Cardiac muscle cell (in vitro differentiated cells and primary cell): ENCODE results near the gene PHKG1. TPM values are rescaled to one million over a fixed set of nuclear protein-coding genes. Genes with fewer than 3 reads are reported as not detected.
"Not testable (repeated sequence)": the region's sequence is repeated elsewhere in the genome, so short reads cannot be mapped to it uniquely, and the experiment has no call there.

ENCODE experiments used
- DNase-seq, 2 donors: peaks; one replicate each; pipeline versions ENCODE4 v3.0.0 to v3.0.0-alpha.2; 2010 to 2017; ENCODE audit warnings: low read depth in 1 of 2, low spot score in 1 of 2
- H3K27ac ChIP-seq: fragments of 200-600 bp; sonication (generic); 2 replicates; pipeline ENCODE4 v1.5.1; 2016
- H3K27me3 ChIP-seq: fragments of 200-600 bp; sonication (generic); 2 replicates; pipeline ENCODE4 v1.6.0; 2016; ENCODE audit warnings: control low read depth
- H3K36me3 ChIP-seq: fragments of 200-600 bp; sonication (generic); 2 replicates; pipeline ENCODE4 v1.5.1; 2016; ENCODE audit warnings: control low read depth
- H3K4me1 ChIP-seq: fragments of 200-600 bp; sonication (generic); 2 replicates; pipeline ENCODE4 v1.8.1; 2017; ENCODE audit warnings: low read depth, mild to moderate bottlenecking, mixed run types
- H3K4me3 ChIP-seq: fragments of 200-600 bp; sonication (generic); 2 replicates; pipeline ENCODE4 v1.5.1; 2016; ENCODE audit warnings: mild to moderate bottlenecking
- H3K9me3 ChIP-seq: fragments of 200-600 bp; sonication (generic); 2 replicates; pipeline ENCODE4 v1.5.1; 2017; ENCODE audit warnings: low read depth, mild to moderate bottlenecking, control low read depth
- CTCF ChIP-seq: IDR thresholded peaks from 2 replicates; pipeline ENCODE4 v1.5.1; 2012; ENCODE audit warnings: low read depth, mild to moderate bottlenecking, low read length
- polyA plus RNA-seq: library from polyadenylated mRNA; unstranded; fragments of >200 nt; fragmentation: Nextera tagmentation; extraction: Ambion mirVana; gene quantifications from 2 replicates; pipeline ENCODE4 v1.2.1, GENCODE V29; 2016
- total RNA-seq: library from RNA; depleted of rRNA; stranded (reverse); fragments of >200 nt; gene quantifications from 2 replicates; pipeline ENCODE4 v1.2.3, GENCODE V29; 2016

The PHKG1 gene
- total and polyA plus RNA-seq, 2 experiments from 2014 or later = 0.21 to 0.44 TPM

GRCh38 chr7:56115852-56116538, 23.2 kb upstream of the PHKG1 start, which contains the start of gene NUPR2:
Gene NUPR2, minus strand, starts transcription at chr7:56116417. Its CDS starts 103 bp downstream, at chr7:56116314.
- no peak for TF ChIP-seq CTCF
- H3K9me3 ChIP-seq = peaks cover 3% of the 10 kb centered on the region

GRCh38 chr7:56112244-56112643, 19.5 kb upstream of the PHKG1 start:
- not testable (repeated sequence) for DNase-seq, H3K9me3 ChIP-seq

More at GRCh38 chr7:56115852-56116538, 23.2 kb upstream of the PHKG1 start, which contains the start of gene NUPR2:
- Histone ChIP-seq H3K4me3 (no peak within 1 kb of the TSS), H3K27me3 (no peaks in the 10 kb centered on the region), H3K4me1 (no peaks in the 10 kb centered on the region), H3K36me3 (no peaks in the 10 kb centered on the region), H3K27ac (no peak within 1 kb of the TSS)
- no peak for DNase-seq

GRCh38 chr7:56110611-56111010, 17.9 kb upstream of the PHKG1 start:
- no peak overlapping the region for H3K4me3 ChIP-seq
- no peak overlapping the region for H3K27ac ChIP-seq
- TF ChIP-seq CTCF = no peak
- H3K9me3 ChIP-seq = no peaks in the 10 kb centered on the region
- no peaks in the 10 kb centered on the region for H3K4me1 ChIP-seq
- H3K36me3 ChIP-seq = no peaks in the 10 kb centered on the region
- no peak for DNase-seq
- no peaks in the 10 kb centered on the region for H3K27me3 ChIP-seq

More at GRCh38 chr7:56112244-56112643, 19.5 kb upstream of the PHKG1 start:
- not testable (repeated sequence) for H3K27me3 ChIP-seq, H3K36me3 ChIP-seq, H3K27ac ChIP-seq, H3K4me1 ChIP-seq, H3K4me3 ChIP-seq

- Histone ChIP-seq H3K4me3 (no peak overlapping the region), H3K36me3 (peaks cover 10% of the 10 kb centered on the region), H3K27me3 (no peaks in the 10 kb centered on the region), H3K9me3 (no peaks in the 10 kb centered on the region), H3K4me1 (no peaks in the 10 kb centered on the region), H3K27ac (no peak overlapping the region)
- no peak for DNase-seq
- no peak for TF ChIP-seq CTCF
These were observed 15.2 kb upstream of the PHKG1 start for GRCh38 chr7:56107954-56108258.

- Histone ChIP-seq H3K27ac (peak within 1 kb of the TSS; percentile 86), H3K4me3 (peak within 1 kb of the TSS; percentile 87), H3K36me3 (peaks cover 20% of the 10 kb centered on the region), H3K4me1 (no peaks in the 10 kb centered on the region), H3K9me3 (no peaks in the 10 kb centered on the region), H3K27me3 (no peaks in the 10 kb centered on the region)
- peak; percentile 97 to 99 for DNase-seq
- TF ChIP-seq CTCF = no peak
These were observed 13.6 kb upstream of the PHKG1 start, which contains the start of gene CHCHD2 for GRCh38 chr7:56106108-56107073. Gene CHCHD2, minus strand, starts transcription at chr7:56106476. Its CDS starts 63 bp downstream, at chr7:56106413.
